Stimulated activated CD8-positive, alpha-beta memory T cell treated with anti-CD3 and anti-CD28 coated beads, Interleukin-4, amount 100 ng/mL, for 48 hours (primary cell): ENCODE data around the gene NUDT12.

Experiments used
- DNase-seq: peaks from one replicate; pipeline ENCODE4 v3.0.0-alpha.2; 2020

The NUDT12 gene

GRCh38 chr5:103562453-103563157, at the start of gene NUDT12:
TSS of gene NUDT12 (minus strand) at chr5:103562789. CDS start at chr5:103560248, 2,541 bp downstream.
- DNase-seq: peak; percentile 57

DNA sequence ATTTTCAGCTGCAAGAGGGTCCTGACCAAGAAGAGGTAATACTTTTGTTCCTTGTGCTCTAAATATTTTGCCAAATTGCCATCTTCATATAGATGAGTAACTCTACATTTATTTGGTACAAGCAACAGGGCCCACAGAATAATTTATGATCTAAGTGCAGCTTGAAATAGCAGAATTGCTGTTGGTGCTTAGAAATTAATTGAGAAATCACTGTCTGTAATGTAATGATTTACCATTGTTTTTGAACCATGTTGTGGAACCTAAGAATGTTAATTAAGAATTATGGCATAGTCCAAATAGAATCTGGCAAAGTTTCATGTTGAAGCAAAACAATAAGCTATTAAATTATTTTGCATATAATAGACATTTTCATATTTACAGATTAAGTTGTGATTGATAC, 44.8 kb upstream of the NUDT12 start:
- DNase-seq: no peak

DNA sequence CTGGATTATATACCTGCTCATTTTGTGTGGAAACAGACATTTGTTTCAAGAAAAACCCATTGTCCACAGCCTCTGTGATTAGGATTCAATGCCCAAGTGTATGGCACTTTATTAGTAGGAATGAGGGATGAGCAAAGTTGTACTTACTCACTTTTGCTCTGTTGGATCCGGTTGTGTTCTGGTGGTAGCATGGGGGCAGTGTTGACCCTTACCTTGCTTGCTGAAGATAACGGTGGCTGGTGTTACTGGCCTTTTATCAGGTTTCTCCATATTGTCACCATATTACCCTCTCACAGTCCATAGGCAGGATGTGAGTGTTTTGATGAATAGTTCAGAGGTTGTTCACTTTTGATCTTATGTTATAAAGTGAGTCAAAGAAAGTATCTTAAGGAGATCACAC, 42.7 kb upstream of the NUDT12 start:
- DNase-seq: no peak

DNA sequence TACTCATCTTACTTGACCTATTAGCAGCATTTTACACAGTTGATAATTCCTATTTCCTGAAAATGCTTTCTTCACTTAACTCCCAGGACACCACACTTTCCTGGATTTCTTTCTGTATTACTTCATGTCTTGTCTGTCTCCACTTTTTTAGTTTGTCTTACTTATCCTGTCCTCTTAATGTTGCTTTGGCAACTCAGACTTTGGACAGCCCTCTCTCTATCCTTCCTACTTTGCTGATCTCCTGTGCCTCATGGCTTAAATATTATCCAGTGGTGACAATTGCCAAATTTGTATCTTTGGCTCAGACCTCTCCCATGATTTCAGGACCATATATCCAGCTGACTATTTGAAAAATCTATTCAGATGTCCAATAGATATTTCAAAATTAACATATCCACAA, 39.8 kb upstream of the NUDT12 start:
- no peak for DNase-seq

GRCh38 chr5:103601314-103601713, 38.7 kb upstream of the NUDT12 start:
- DNase-seq: no peak

DNA sequence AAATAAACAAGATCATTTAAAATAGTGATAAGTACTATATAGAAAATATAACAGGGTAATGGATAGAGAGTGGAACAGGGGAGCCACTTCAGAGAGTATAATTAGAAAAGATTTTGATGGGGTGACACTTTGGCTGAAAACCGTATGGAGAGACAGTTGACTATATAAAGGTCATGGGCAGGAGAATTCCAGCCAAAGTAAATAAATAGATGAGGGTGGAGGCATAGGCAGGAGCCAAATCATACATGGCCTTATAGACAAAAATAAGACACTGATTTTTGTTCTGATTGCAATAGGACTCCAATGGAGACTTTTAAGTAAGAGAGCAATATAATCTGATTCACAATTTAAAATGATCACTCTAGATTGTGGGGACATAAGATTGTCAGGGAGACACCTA, 37.5 kb upstream of the NUDT12 start:
- no peak for DNase-seq

GRCh38 chr5:103598997-103599566, 36.5 kb upstream of the NUDT12 start:
- DNase-seq: no peak

DNA sequence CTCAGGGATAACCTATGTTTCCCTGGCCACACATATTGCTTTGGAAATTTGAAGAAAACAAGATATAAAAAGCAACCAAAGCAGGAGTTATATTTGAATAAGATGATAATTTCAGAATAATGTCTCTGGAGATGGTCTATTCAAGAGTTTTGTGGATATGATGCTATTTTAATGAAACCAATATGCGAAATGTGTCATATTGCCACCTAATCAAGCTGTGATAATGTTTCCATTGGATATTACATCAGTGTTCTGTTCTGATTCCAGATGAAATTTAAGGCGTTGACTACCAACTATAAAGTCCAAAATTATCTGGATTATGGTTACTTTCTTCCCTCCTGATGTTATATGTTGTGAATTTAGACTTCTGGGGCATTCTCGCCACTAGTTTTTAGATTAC, 27.6 kb upstream of the NUDT12 start:
- no peak for DNase-seq

DNA sequence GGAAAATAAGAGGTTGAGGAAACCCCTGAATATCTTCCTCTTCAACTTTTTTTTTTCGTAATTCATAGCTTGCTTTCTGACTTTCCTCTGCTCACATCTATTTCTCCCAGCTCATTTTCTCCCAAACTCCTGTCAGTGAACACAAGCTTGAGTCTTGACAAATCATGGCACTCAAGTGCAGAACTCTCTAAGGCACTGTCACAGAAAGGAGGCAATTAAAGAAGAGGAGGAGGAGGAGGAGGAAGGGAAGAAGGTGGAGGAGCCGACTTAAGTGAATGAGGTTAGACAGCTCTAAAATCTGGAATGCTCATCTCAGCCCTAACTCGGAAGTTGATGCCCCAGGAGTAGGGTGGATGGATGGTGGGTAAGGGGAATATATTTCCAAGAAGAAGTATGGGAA, 27.2 kb upstream of the NUDT12 start:
- no peak for DNase-seq

- no peak for DNase-seq
Observed at GRCh38 chr5:103589357-103589756, 26.8 kb upstream of the NUDT12 start.

- no peak for DNase-seq
Observed at GRCh38 chr5:103587185-103587748, 24.7 kb upstream of the NUDT12 start.

GRCh38 chr5:103582364-103582763, 19.8 kb upstream of the NUDT12 start:
- no peak for DNase-seq

- no peak for DNase-seq
Observed at GRCh38 chr5:103573411-103573810, 10.8 kb upstream of the NUDT12 start.

DNA sequence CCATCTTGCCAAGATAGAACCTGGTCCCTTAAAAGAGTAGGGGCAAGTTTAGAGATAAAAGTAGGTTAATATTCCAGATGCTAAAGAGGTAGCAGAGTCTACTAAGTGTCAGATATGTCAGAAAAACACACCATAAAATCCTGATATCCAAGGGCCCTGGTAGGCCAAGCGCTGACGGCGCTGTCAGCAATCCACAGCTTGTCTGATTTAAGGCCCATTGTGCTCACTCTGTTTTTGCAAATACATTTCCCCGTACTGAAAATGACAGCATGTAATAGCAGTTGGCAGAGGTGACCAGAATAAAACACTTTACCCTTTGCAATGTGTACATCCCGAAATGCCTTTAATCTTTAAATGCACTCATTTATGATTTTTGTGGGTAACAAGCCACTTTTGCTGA, 9.9 kb upstream of the NUDT12 start:
- DNase-seq: no peak

- DNase-seq: no peak
Observed at GRCh38 chr5:103571730-103572129, 9.1 kb upstream of the NUDT12 start.

- no peak for DNase-seq
Observed at GRCh38 chr5:103569313-103570060, 6.9 kb upstream of the NUDT12 start.

- DNase-seq: no peak
Observed at GRCh38 chr5:103565719-103566118, 3.1 kb upstream of the NUDT12 start.

DNA sequence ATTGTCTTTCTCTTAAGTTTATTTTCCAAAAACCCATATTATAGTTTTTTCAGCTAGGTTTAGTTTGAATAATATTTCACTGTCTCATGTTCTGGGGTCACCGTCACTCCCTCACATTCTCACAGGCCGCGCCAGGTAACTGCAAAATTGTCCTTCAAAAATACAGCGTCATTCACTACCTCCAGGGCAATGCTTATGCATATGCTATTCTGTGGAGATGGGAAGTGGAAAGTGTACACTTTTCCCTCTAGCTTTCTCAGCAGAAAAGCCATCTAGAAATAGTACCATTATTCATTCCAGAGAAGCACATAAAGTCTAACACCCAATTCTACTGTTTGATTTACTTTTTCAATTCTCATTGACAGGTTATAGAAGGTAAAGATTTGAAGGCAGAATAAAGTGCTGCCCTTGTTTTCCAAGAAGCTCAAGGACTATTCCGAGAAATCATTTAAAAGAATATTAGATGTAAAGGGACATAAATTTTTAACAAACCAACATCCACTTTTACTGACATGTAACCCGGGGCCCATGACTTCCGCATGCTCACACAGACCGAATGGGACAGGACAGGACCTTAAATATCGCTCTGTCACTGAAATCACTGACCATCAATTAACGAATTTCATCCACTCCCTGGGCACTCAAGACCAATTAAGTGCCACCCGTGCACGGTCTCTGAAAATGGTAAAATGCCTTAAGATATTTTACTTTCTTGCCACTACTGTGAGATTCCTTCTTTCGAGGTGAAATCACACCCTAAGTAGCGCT, 720 bp downstream of the NUDT12 start:
- no peak for DNase-seq

DNA sequence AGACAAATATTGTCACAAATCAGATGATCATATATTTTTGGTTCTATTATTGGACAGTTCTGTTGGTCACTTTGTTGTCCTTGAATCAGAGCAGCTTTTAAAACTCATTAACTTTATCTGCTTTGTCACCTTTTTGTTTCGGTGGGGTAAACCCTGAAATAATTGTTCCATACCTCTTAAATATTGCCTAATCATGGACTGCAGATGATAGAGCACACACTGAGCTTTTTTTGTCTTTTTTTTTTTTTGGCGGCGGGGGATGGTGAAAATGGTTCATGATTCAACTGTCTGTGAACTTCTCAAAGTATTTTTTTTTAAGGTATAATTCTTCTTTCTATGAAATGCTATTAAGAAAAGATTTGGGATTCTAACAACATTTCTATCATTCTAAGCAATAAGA, 1.8 kb downstream of the NUDT12 start:
- DNase-seq: no peak

DNA sequence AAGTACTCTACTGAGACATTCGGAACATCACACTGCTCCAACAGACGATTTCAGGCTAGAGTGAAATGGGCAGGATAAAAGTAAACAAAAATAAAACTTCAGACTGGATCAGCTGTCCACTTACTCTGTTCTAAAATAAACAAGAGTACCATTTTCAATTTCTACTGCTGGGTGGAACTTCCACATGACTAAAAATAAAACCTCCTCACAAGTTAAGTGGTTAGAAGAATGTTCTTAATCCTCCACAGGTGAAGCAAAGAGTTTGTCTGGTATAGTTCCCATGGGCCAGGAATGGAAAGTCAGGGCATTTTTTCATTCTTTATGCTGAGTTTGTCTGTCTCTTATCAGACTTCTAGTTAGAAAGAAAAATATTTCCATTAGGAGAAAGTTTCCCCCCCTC, 15.7 kb downstream of the NUDT12 start:
- DNase-seq: no peak

DNA sequence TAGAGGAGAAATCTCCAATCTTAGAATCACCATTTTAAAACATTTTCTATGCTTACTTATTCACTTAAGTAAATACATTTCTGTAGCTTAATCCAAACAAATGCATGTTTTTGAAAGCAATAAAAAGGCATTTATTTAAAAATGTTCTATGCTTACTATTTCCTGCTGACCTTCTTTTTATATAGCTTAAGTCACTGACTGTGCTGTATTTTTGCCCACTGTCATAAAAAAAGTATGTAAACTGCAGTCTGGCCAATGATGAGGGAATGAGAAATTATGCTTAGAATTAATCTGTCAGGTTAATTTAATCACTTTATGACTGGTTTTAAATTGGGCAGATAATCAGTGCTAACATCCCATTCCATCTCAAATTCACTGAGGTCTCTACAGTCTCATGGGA, 20.1 kb downstream of the NUDT12 start:
- DNase-seq: no peak

DNA sequence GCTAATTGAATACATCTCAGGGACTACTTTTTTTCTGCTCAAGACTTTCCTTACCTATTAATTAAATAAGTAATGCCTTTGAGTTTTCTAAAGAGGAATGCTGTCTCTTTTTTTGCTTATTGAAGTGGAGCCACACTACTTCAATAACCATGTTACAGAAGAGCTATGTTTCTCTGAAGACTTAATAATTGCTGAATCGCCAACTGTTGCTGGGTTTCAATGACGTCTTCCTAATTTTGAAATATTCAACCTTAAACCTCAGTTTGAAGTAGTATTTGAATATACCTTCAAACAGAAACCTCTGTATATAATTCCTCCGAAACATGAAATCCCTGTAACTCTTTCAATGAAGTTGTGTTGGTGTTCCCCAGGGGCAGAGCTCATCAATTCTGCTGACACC, 21.0 kb downstream of the NUDT12 start:
- DNase-seq: no peak

GRCh38 chr5:103541114-103541513, 21.5 kb downstream of the NUDT12 start:
- DNase-seq: no peak
